Measurements from ENCODE around the gene DDOST. TPM values are rescaled to one million over a fixed set of nuclear protein-coding genes. Genes with fewer than 3 reads are reported as not detected.
"Not testable (repeated sequence)": the region's sequence is repeated elsewhere in the genome, so short reads cannot be mapped to it uniquely, and the experiment has no call there.

Gene DDOST
- total RNA-seq, 2 donors from 2014 or later = 180 to 206 TPM

DNA sequence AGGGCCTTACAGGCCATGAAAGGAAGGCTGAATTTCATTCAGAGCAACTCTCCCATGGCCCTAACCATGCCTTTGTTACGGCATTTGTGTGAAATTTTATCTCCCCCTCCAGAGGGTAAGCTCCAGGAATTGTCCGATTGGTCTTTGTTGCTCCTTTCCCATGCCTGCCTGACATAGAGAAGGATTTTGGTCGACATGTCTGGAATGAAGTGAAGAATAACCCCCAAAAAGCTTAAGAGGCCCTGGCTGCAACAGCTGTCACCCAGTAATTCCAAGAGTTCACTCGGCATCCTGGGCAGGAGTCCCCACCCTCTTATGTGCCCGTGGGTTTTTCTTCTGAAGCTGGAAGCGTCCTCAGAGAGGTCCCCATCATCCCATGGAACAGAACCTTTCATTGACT, 51.6 kb downstream of the DDOST start:
- ATAC-seq = no peak
- intact Hi-C loops (cut with DNase I, micrococcal nuclease) = no loop called here
- DNase-seq = no peak

GRCh38 chr1:20606801-20607570, 54.2 kb downstream of the DDOST start:
- ATAC-seq; intact Hi-C loops (cut with DNase I, micrococcal nuclease); DNase-seq: not testable (repeated sequence)

- intact Hi-C loops (cut with DNase I, micrococcal nuclease) = no loop called here
- peak; percentile 85 for ATAC-seq
- peak; percentile 23 to 58 for DNase-seq
These were observed 56.5 kb downstream of the DDOST start for GRCh38 chr1:20604678-20605077.

DNA sequence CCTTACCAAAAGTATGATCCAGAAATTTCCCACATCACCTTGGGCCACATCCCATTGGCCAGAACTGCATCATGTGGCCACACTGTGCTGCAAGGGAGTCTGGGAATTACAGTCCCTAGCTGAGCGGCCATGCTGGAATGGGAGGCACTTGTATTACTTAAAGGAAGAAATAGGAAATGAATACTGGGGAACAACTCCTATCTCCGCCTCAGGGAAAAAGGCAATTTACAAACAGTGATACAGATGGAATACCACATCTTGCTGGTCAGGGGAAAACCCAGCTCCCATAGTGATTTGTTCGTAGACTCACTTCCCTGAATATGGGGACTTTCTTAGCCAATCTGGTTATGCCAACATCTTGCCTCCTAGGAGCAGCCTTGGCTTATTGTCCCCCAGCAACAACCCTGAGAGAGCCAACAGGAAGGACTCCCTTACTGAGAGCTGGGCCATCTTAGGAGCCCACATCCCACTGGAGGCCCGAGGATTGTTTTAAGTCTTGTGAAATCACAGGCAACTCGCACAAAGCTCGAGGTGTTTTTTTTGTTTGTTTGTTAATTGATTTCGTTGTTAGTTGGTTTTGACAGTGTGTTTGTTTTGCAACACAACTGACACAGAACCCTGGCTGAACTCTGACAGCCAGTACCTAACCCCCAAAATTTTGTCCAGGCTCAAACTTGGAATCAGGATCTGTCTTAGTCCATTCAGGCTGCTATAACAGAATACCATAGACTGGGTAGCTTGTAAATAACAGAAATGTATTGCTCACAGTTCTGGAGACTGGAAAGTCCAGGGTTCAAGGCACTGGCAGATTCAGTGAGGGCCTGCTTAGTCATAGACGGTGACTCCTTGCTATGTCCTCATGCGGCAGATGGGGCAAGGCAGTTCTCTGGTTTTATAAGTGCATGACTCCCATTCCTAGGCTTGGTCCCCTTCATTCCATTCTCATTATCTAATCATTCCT, 57.4 kb downstream of the DDOST start:
- DNase-seq (no peak), ATAC-seq (peak; percentile 70)
- intact Hi-C loops (cut with DNase I, micrococcal nuclease) = no loop called here

DNA sequence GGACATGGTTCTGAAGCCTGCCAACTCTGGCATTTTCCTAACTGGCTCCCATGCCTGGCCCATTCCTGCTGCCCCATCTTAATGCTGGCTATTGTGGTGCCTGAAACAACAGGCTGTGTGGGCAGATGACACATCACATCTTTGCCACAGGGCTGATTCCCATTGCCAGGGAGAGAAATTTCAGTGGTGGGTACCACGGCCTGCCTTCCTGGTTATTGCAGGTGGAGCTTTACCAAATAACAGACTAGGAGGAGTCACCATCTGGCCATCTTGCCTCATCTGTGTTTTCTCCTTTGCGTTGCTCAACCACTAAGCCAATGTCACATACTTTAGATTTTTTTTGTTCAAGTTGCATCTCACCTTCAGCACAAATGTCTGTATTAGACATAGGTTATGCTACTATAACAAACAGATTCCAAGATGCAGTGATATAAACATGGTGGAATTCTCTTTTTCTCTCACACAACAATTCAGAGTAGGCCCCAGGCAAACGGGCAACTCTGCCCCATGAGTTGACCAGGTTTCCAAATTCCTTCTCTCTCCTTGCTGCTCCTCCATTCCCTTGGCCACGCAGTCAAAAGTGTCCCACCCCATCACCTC, 58.2 kb downstream of the DDOST start:
- intact Hi-C loops (cut with DNase I, micrococcal nuclease) = no loop called here
- DNase-seq (no peak), ATAC-seq (no peak)

Other genes starting within 250 kb of the DDOST start
- gene CAMK2N1, start 175.2 kb downstream of the DDOST start, total RNA-seq = 100 to 1,000 TPM; 194 to 242 TPM
- 10 to 100 TPM; 37.9 to 43.3 TPM for gene MUL1, start 153.2 kb downstream of the DDOST start, total RNA-seq
- gene FAM43B, start 108.8 kb downstream of the DDOST start, total RNA-seq = under 1 TPM; 0.09 to 0.39 TPM
- gene CDA, start 72.3 kb downstream of the DDOST start, total RNA-seq = 100 to 1,000 TPM in 1 of 2 donors, 10 to 100 TPM in 1; 61.3 to 138 TPM
- 100 to 1,000 TPM in 1 of 2 donors, 10 to 100 TPM in 1; 95.6 to 127 TPM for gene PINK1, start 27.9 kb downstream of the DDOST start, total RNA-seq
- 1 to 10 TPM in 1 of 2 donors, under 1 TPM in 1; 0.31 to 1.6 TPM for gene KIF17, start 56.6 kb upstream of the DDOST start, total RNA-seq
- under 1 TPM in 1 of 2 donors, not detected in 1; 0.15 TPM for gene SH2D5, start 71.3 kb upstream of the DDOST start, total RNA-seq
- gene HP1BP3, start 125.9 kb upstream of the DDOST start, total RNA-seq = 100 to 1,000 TPM; 175 to 186 TPM

Data from left colon (tissue), 2 donors.